ENCODE measurements around the gene DLG5. TPM values are rescaled to one million over a fixed set of nuclear protein-coding genes. Genes with fewer than 3 reads are reported as not detected.

Gene DLG5
- polyA plus RNA-seq, 1 of the 3 experiments (the other 2 are of a cell fraction): 31.3 TPM

- Histone ChIP-seq H3K9ac (no peak overlapping the region), H3K27ac (ENCODE audit: low read depth in 2 of 2, low read length in 1 of 2) (peak overlapping the region in 1 of 2 experiments; percentile 39; a peak in 1 of 4 replicates), H3K9me3 (no peaks in the 10 kb centered on the region), H2AFZ (ENCODE audit: low read depth) (no peak overlapping the region), H3K4me1 (ENCODE audit: control insufficient read depth in 1 of 2, insufficient read depth in 2 of 2, low read depth in 1 of 2, low read length in 1 of 2) (peaks cover 23 to 37% of the 10 kb centered on the region in 2 experiments; a peak in 3 of 4 replicates), H4K20me1 (ENCODE audit: insufficient read depth) (peaks cover 89% of the 10 kb centered on the region), H3K79me2 (ENCODE audit: insufficient read depth) (peaks cover 96% of the 10 kb centered on the region), H3K4me3 (ENCODE audit: low read depth in 2 of 2, low read length in 1 of 2) (no peak overlapping the region), H3K4me2 (no peak overlapping the region), H3K9me2 (no peaks in the 10 kb centered on the region), H3F3A (replicated peaks; ENCODE audit: insufficient read depth) (peaks cover 4% of the 10 kb centered on the region), H3K36me3 (replicated peaks in 1 of 2; ENCODE audit: control insufficient read depth in 1 of 2, insufficient read depth in 2 of 2, low read length in 1 of 2) (no peaks in the 10 kb centered on the region), H3K27me3 (ENCODE audit: insufficient read depth) (no peaks in the 10 kb centered on the region)
- TF ChIP-seq RAD21 (IDR thresholded peaks at IDR 0.05; ENCODE audit: low read length): no peak
- no peak for TF ChIP-seq PBX3 (IDR thresholded peaks at IDR 0.05)
- TF ChIP-seq CTCF (IDR thresholded peaks at IDR 0.05): no peak
- no peak for DNase-seq
- 92% methylated on average over 7 of the region's 7 CpGs for WGBS (ENCODE audit: low lambda C conversion rate)
- POLR2A ChIA-PET: no interaction called here
- CTCF ChIA-PET: interaction anchor here (1.0 kb wide), 1 partner anchor 27 kb away, joined by 4 read pairs; no protein-coding TSS in a partner anchor
Measured at GRCh38 chr10:77921395-77921794, 5.2 kb downstream of the DLG5 start.

- DNase-seq: peak; percentile 48
- no peak overlapping the region for H3K9ac ChIP-seq
- TF ChIP-seq USF2 (IDR thresholded peaks at IDR 0.05; ENCODE audit: borderline replicate concordance, low read depth, low read length) (no peak), NRF1 (IDR thresholded peaks at IDR 0.05; ENCODE audit: low read depth, low read length) (no peak), MXI1 (IDR thresholded peaks at IDR 0.05; ENCODE audit: low read depth, low read length) (no peak), RXRA (IDR thresholded peaks at IDR 0.05; ENCODE audit: borderline replicate concordance, low read depth) (no peak), SIN3A (IDR thresholded peaks at IDR 0.05; ENCODE audit: borderline replicate concordance, low read depth, low read length) (no peak), POLR2AphosphoS5 (IDR thresholded peaks at IDR 0.05; ENCODE audit: low read depth, low read length) (no peak)
- no peaks in the 10 kb centered on the region for H3K9me3 ChIP-seq
- no peaks in the 10 kb centered on the region for H3K9me2 ChIP-seq
- H2AFZ ChIP-seq (ENCODE audit: low read depth): no peak overlapping the region
- peaks cover 23 to 37% of the 10 kb centered on the region in 2 experiments; a peak in 3 of 4 replicates for H3K4me1 ChIP-seq (ENCODE audit: control insufficient read depth in 1 of 2, insufficient read depth in 2 of 2, low read depth in 1 of 2, low read length in 1 of 2)
- H3F3A ChIP-seq (replicated peaks; ENCODE audit: insufficient read depth): peaks cover 4% of the 10 kb centered on the region
- peaks cover 98% of the 10 kb centered on the region for H3K79me2 ChIP-seq (ENCODE audit: insufficient read depth)
- H3K36me3 ChIP-seq (replicated peaks in 1 of 2; ENCODE audit: control insufficient read depth in 1 of 2, insufficient read depth in 2 of 2, low read length in 1 of 2): no peaks in the 10 kb centered on the region
- no peak overlapping the region for H3K4me3 ChIP-seq (ENCODE audit: low read depth in 2 of 2, low read length in 1 of 2)
- WGBS (ENCODE audit: low lambda C conversion rate): 68% methylated on average over 2 of the region's 4 CpGs
- H4K20me1 ChIP-seq (ENCODE audit: insufficient read depth): peaks cover 96% of the 10 kb centered on the region
- no peaks in the 10 kb centered on the region for H3K27me3 ChIP-seq (ENCODE audit: insufficient read depth)
- H3K4me2 ChIP-seq: no peak overlapping the region; the same call in 1 of the 2 replicates
- peak overlapping the region in 1 of 2 experiments; percentile 43; a peak in 1 of 4 replicates for H3K27ac ChIP-seq (ENCODE audit: low read depth in 2 of 2, low read length in 1 of 2)
- ChIA-PET CTCF (interaction anchor here (1.8 kb wide), 1 partner anchor 30 kb away, joined by 4 read pairs; no protein-coding TSS in a partner anchor), POLR2A (no interaction called here)
Measured at GRCh38 chr10:77920495-77920894, 6.1 kb downstream of the DLG5 start.
